HT1080 (cell line): ENCODE results near the gene NECTIN4. TPM values are rescaled to one million over a fixed set of nuclear protein-coding genes. Genes with fewer than 3 reads are reported as not detected.
A peak's percentile ranks its signal among the peaks of the same experiment; 100 is the strongest.
"Not testable (repeated sequence)": the region's sequence is repeated elsewhere in the genome, so short reads cannot be mapped to it uniquely, and the experiment has no call there.

ENCODE experiments used
- DNase-seq: peaks from one replicate; pipeline ENCODE4 v3.0.0-alpha.2; 2015; ENCODE audit warnings: low read depth
- small RNA-seq: library from RNA; depleted of rRNA; stranded (forward); fragments of <200 nt; gene quantifications from one replicate; pipeline ENCODE3, GENCODE V24; 2014
- total RNA-seq: library from RNA; depleted of rRNA; stranded (reverse); fragments of >200 nt; shearing (Covaris generic); gene quantifications from 2 replicates; pipeline ENCODE4 v1.2.3, GENCODE V29; 2014; rRNA removed

The NECTIN4 gene
- total RNA-seq, 1 experiment from 2014 or later: 1.4 TPM

DNA sequence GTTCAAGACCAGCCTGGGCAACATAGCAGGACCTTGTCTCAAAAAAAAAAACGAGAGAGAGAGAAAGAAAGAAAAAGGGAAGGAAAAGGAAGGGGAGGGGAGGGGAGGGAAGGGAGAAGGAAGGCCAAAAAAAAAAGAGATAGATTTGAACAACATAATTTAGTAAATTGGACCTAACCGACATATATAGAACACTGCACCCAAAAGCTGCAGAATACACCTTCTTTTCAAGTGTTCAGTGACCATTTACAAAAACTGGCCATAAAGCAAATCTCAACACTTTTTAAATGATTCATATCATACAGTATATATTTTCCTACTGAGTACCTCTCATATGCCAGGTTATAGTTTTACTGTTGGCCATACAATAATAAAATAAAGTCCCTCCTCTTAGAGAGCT, 57.5 kb downstream of the NECTIN4 start:
- no peak for DNase-seq

DNA sequence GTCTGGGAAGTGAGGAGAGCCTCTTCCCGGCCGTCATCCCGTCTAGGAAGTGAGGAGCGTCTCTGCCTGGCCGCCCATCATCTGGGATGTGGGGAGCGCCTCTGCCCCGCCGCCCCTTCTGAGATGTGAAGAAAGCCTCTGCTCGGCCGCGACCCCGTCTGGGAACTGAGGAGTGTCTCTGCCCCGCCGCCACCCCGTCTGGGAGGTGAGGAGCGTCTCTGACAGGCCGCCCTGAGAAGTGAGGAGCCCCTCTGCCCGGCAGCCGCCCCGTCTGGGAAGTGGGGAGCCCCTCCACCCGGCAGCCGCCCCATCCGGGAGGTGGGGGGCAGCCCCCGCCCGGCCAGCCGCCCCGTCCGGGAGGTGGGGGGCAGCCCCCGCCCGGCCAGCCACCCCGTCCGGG, 59.9 kb downstream of the NECTIN4 start:
- DNase-seq: not testable (repeated sequence)

DNA sequence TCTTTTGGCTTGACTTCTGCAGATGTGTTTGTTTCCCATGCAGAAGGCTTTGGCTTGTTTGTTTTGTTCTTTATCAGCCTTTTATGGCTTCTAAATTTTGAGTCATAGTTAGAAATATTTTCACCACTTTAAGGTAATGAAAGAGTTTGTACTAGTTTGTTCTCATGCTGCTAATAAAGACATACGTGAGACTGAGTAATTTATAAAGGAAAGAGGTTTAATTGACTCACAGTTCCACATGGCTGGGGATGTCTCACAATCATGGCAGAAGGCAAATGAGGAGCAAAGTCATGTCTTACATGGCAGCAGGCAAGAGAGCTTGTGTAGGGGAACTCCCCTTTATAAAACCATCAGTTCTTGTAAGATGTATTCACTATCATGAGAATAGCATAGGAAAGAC, 62.4 kb downstream of the NECTIN4 start:
- DNase-seq: not testable (repeated sequence)

DNA sequence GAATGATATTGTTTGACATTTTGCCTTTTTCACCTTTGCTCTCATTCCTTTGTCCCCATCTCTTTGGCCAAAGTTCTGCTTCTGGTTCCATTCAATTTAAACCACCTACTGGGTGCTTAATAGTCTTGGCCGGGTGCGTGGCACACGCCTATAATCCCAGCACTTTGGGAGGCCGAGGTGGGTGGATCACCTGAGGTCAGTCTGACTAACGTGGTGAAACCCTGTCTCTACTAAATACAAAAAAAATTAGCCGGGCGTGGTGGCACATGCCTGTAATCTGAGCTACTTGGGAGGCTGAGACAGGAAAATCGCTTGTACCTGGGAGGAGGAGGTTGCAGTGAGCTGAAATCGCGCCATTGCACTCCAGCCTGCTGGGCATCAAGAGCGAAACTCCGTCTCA, 66.9 kb downstream of the NECTIN4 start:
- not testable (repeated sequence) for DNase-seq

DNA sequence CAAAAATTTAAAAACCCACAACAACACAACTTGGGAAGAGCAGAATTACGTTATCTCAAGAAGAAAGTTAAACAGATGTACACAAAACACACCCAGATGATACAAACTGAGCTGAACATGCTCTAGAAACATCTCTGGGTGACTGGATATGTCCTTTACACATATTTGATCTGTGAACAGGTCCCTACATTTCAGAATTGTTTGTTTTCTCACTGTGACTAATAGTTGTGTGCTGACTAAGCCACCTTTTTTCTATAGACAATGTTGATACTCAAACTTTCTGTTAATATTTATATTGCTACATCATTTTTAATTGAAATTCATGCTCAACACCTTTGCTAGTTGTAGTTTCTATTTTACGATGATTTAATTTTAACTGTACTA, 67.4 kb downstream of the NECTIN4 start:
- DNase-seq: no peak

DNA sequence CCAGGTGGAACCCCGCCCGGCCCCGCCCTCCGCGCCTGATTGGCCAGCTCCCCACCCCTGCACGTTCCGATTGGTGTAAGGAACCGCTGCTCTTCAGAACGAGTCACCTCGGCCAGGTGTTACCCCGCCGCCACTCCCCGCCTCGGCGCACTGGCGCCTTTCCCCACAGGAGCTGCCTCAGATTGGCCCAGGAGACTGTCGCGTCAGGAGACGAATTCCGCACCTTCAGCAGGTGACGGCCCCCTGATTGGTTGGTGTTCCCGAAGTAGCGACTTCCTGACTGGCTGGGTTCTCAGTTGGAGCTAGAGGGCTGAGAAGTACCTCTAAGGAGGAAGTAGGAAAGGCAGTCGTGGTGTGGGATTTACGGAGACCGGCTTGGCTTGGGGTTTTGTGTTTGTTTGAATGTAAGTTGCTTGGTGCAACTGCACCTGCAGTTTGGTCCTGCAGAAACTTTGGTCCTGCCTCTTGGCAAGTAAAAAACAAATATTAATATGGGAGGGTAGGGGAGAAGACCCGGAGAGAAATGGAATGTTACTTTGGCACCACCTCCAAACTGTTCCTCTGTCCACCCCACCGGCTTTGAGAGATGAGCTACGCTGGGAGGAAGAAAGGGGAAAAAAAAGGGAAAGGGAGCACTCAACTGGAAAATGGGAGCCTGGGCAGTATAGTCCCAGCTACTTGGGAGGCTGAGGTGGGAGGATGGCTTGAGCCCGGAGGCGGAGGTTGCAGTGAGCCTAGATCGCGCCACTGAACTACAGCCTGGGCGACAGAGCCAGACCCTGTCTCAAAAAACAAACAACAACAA, 68.0 kb downstream of the NECTIN4 start:
- peak; percentile 65 for DNase-seq

Small RNA genes within 50 kb of the gene (small RNA-seq; reads per million reads assigned to genes)
- not detected for gene AL591806.2

Other genes with a start within 250 kb of the NECTIN4 start
- not detected in 2 replicates for gene CD244, start 226.7 kb downstream of the NECTIN4 start, total RNA-seq
- not detected in 2 replicates for gene ITLN1, start 204.4 kb downstream of the NECTIN4 start, total RNA-seq
- gene ITLN2, start 134.7 kb downstream of the NECTIN4 start, total RNA-seq: not detected in 2 replicates
- 6.6 and 10.3 TPM in 2 replicates for gene F11R, start 68.4 kb downstream of the NECTIN4 start, total RNA-seq
- gene TSTD1, start 50.6 kb downstream of the NECTIN4 start, total RNA-seq: 0.30 TPM in 1 of 2 replicates, not detected in the other
- gene USF1, start 43.6 kb downstream of the NECTIN4 start, total RNA-seq: 79.4 and 81.9 TPM in 2 replicates
- 4.0 and 6.0 TPM in 2 replicates for gene ARHGAP30, start 19.7 kb downstream of the NECTIN4 start, total RNA-seq
- 0.51 and 1.0 TPM in 2 replicates for gene KLHDC9, start 8.8 kb upstream of the NECTIN4 start, total RNA-seq
- 124 and 137 TPM in 2 replicates for gene PFDN2, start 28.5 kb upstream of the NECTIN4 start, total RNA-seq
- gene NIT1, start 28.5 kb upstream of the NECTIN4 start, total RNA-seq: 27.4 and 35.1 TPM in 2 replicates
- 26.5 and 42.6 TPM in 2 replicates for gene DEDD, start 43.1 kb upstream of the NECTIN4 start, total RNA-seq
- gene UFC1, start 64.4 kb upstream of the NECTIN4 start, total RNA-seq: 68.1 and 68.2 TPM in 2 replicates
- gene USP21, start 69.9 kb upstream of the NECTIN4 start, total RNA-seq: 5.5 and 9.7 TPM in 2 replicates
- 9.0 and 12.9 TPM in 2 replicates for gene PPOX, start 76.9 kb upstream of the NECTIN4 start, total RNA-seq
- gene B4GALT3, start 87.9 kb upstream of the NECTIN4 start, total RNA-seq: 63.3 and 89.1 TPM in 2 replicates
- not detected in 2 replicates for gene ADAMTS4, start 109.5 kb upstream of the NECTIN4 start, total RNA-seq
- 185 and 202 TPM in 2 replicates for gene NDUFS2, start 112.8 kb upstream of the NECTIN4 start, total RNA-seq
- gene FCER1G, start 125.7 kb upstream of the NECTIN4 start, total RNA-seq: 0.64 TPM in 1 of 2 replicates, not detected in the other
- not detected in 2 replicates for gene APOA2, start 134.1 kb upstream of the NECTIN4 start, total RNA-seq
- gene TOMM40L, start 136.5 kb upstream of the NECTIN4 start, total RNA-seq: 18.2 and 25.8 TPM in 2 replicates
- not detected in 2 replicates for gene NR1I3, start 148.6 kb upstream of the NECTIN4 start, total RNA-seq
- 0.10 and 0.27 TPM in 2 replicates for gene PCP4L1, start 169.2 kb upstream of the NECTIN4 start, total RNA-seq
- gene MPZ, start 220.4 kb upstream of the NECTIN4 start, total RNA-seq: 1.4 and 2.2 TPM in 2 replicates
- 16.1 and 67.9 TPM in 2 replicates for gene SDHC, start 224.8 kb upstream of the NECTIN4 start, total RNA-seq